Thymus (tissue), 11 donors: Measurements from ENCODE around the gene NCEH1. TPM values are rescaled to one million over a fixed set of nuclear protein-coding genes. Genes with fewer than 3 reads are reported as not detected.
"Not testable (repeated sequence)": the region's sequence is repeated elsewhere in the genome, so short reads cannot be mapped to it uniquely, and the experiment has no call there.

ENCODE experiments used
- DNase-seq, 9 donors: peaks; one replicate each; pipeline ENCODE4 v3.0.0-alpha.2; 2013; ENCODE audit warnings: low spot score in 9 of 9, low read depth in 6 of 9, missing footprints in 1 of 9
- H3K27ac ChIP-seq, 2 donors: one replicate each; pipeline ENCODE4 v1.5.1; 2013; ENCODE audit warnings: control low read depth in 1 of 2, low read depth in 1 of 2, low read length in 1 of 2, mild to moderate bottlenecking in 1 of 2, moderate library complexity in 1 of 2
- H3K27me3 ChIP-seq, 2 donors: one replicate each; pipeline ENCODE4 v1.5.1; 2013; ENCODE audit warnings: low read length in 1 of 2; ENCODE audit not compliant: control insufficient read depth in 2 of 2, insufficient read depth in 1 of 2
- H3K36me3 ChIP-seq, 2 donors: one replicate each; pipeline ENCODE4 v1.5.1; 2013; ENCODE audit warnings: low read length in 1 of 2, mild to moderate bottlenecking in 1 of 2, moderate library complexity in 1 of 2; ENCODE audit not compliant: control insufficient read depth in 2 of 2, insufficient read depth in 2 of 2
- H3K4me1 ChIP-seq, 2 donors: one replicate each; pipeline ENCODE4 v1.5.1; 2013; ENCODE audit warnings: low read length in 2 of 2; ENCODE audit not compliant: control insufficient read depth in 2 of 2, insufficient read depth in 2 of 2
- H3K4me3 ChIP-seq, 2 donors: one replicate each; pipeline ENCODE4 v1.5.1; 2013; ENCODE audit warnings: low read length in 2 of 2, control low read depth in 1 of 2, mild to moderate bottlenecking in 1 of 2
- H3K9me3 ChIP-seq, 2 donors: one replicate each; pipeline ENCODE4 v1.5.1; 2013; ENCODE audit warnings: low read length in 1 of 2, mild to moderate bottlenecking in 1 of 2; ENCODE audit not compliant: control insufficient read depth in 2 of 2, insufficient read depth in 1 of 2
- WGBS: extraction: QIAGEN DNeasy Blood & Tissue Kit; methylation state at CpG from one replicate; pipeline ENCODE4 v1.1.7; 2013; 5-methylcytosine and 5-hydroxymethylcytosine counted together
- polyA plus RNA-seq: library from polyadenylated mRNA; stranded (reverse); fragments of 200-250 nt; gene quantifications from one replicate; pipeline ENCODE4 v1.2.3, GENCODE V29; 2013
- total RNA-seq: library from RNA; stranded (reverse); fragments of 120-200 nt; gene quantifications from one replicate; pipeline ENCODE4 v1.2.4, GENCODE V29; 2013
- donor health status: healthy.

NCEH1 gene
- total and polyA plus RNA-seq, 2 donors, result 3.0 to 4.4 TPM

- H3K4me3 ChIP-seq, result peak overlapping the region; percentile 74 to 85
- 49% methylated on average over 2 of the region's 2 CpGs for WGBS
These were observed 558 bp upstream of the NCEH1 start for GRCh38 chr3:172711454-172711795.

GRCh38 chr3:172709774-172710663, 848 bp downstream of the NCEH1 start:
- peaks cover 5 to 9% of the 10 kb centered on the region in 2 donors for H3K4me1 ChIP-seq
- H3K27me3 ChIP-seq, result no peaks in the 10 kb centered on the region
- H3K9me3 ChIP-seq, result no peaks in the 10 kb centered on the region
- WGBS, result 7% methylated on average over 17 of the region's 17 CpGs
- peak overlapping the region; percentile 74 to 85 for H3K4me3 ChIP-seq
- no peak overlapping the region for H3K27ac ChIP-seq
- H3K36me3 ChIP-seq, result no peaks in the 10 kb centered on the region
- DNase-seq, result peak in 3 of 9 donors; percentile 6 to 28 (median 18)

More at GRCh38 chr3:172711454-172711795, 558 bp upstream of the NCEH1 start:
- Histone ChIP-seq H3K4me1 (peaks cover 5 to 9% of the 10 kb centered on the region in 2 donors), H3K27ac (peak overlapping the region in 1 of 2 donors; percentile 11), H3K9me3 (no peaks in the 10 kb centered on the region), H3K27me3 (no peaks in the 10 kb centered on the region), H3K36me3 (no peaks in the 10 kb centered on the region)
- no peak for DNase-seq

- Histone ChIP-seq H3K4me1 (peaks cover 5 to 9% of the 10 kb centered on the region in 2 donors), H3K27me3 (no peaks in the 10 kb centered on the region), H3K4me3 (no peak overlapping the region), H3K27ac (no peak overlapping the region), H3K9me3 (no peaks in the 10 kb centered on the region), H3K36me3 (no peaks in the 10 kb centered on the region)
- DNase-seq, result no peak
- 98% methylated on average over 2 of the region's 2 CpGs for WGBS
These were observed 1.7 kb downstream of the NCEH1 start for GRCh38 chr3:172708921-172709773.

GRCh38 chr3:172707967-172708366, 2.9 kb downstream of the NCEH1 start:
- Histone ChIP-seq H3K27ac (no peak overlapping the region), H3K4me3 (no peak overlapping the region), H3K9me3 (no peaks in the 10 kb centered on the region), H3K4me1 (peaks cover 5 to 9% of the 10 kb centered on the region in 2 donors), H3K27me3 (no peaks in the 10 kb centered on the region), H3K36me3 (no peaks in the 10 kb centered on the region)
- DNase-seq, result no peak
- WGBS, result 93% methylated on average over 1 of the region's 1 CpG

GRCh38 chr3:172707030-172707429, 3.8 kb downstream of the NCEH1 start:
- H3K27me3 ChIP-seq, result no peaks in the 10 kb centered on the region
- H3K4me3 ChIP-seq, result no peak overlapping the region
- DNase-seq, result no peak
- H3K27ac ChIP-seq, result no peak overlapping the region
- peaks cover 5 to 9% of the 10 kb centered on the region in 2 donors for H3K4me1 ChIP-seq
- 96% methylated on average over 2 of the region's 2 CpGs for WGBS
- H3K36me3 ChIP-seq, result no peaks in the 10 kb centered on the region
- H3K9me3 ChIP-seq, result no peaks in the 10 kb centered on the region

- no peaks in the 10 kb centered on the region for H3K27me3 ChIP-seq
- no peak overlapping the region for H3K27ac ChIP-seq
- no peaks in the 10 kb centered on the region for H3K9me3 ChIP-seq
- no peak for DNase-seq
- H3K4me3 ChIP-seq, result no peak overlapping the region
- H3K36me3 ChIP-seq, result no peaks in the 10 kb centered on the region
- WGBS, result 97% methylated on average over 4 of the region's 4 CpGs
- peaks cover 5% of the 10 kb centered on the region in 2 donors for H3K4me1 ChIP-seq
These were observed 5.7 kb downstream of the NCEH1 start for GRCh38 chr3:172705170-172705569.

GRCh38 chr3:172704001-172704400, 6.9 kb downstream of the NCEH1 start:
- WGBS, result 78% methylated on average over 1 of the region's 1 CpG
- H3K4me1 ChIP-seq, result no peaks in the 10 kb centered on the region
- H3K4me3 ChIP-seq, result no peak overlapping the region
- no peaks in the 10 kb centered on the region for H3K27me3 ChIP-seq
- DNase-seq, result no peak
- no peaks in the 10 kb centered on the region for H3K9me3 ChIP-seq
- no peak overlapping the region for H3K27ac ChIP-seq
- H3K36me3 ChIP-seq, result no peaks in the 10 kb centered on the region

GRCh38 chr3:172702731-172703130, 8.1 kb downstream of the NCEH1 start:
- DNase-seq, H3K9me3 ChIP-seq, H3K36me3 ChIP-seq, H3K27me3 ChIP-seq, H3K4me3 ChIP-seq, H3K4me1 ChIP-seq, H3K27ac ChIP-seq: not testable (repeated sequence)
- WGBS, result 97% methylated on average over 3 of the region's 3 CpGs

GRCh38 chr3:172702256-172702655, 8.6 kb downstream of the NCEH1 start:
- no peaks in the 10 kb centered on the region for H3K4me1 ChIP-seq
- H3K27ac ChIP-seq, result no peak overlapping the region
- no peaks in the 10 kb centered on the region for H3K9me3 ChIP-seq
- H3K36me3 ChIP-seq, result no peaks in the 10 kb centered on the region
- no peaks in the 10 kb centered on the region for H3K27me3 ChIP-seq
- WGBS, result 96% methylated on average over 3 of the region's 3 CpGs
- no peak overlapping the region for H3K4me3 ChIP-seq
- DNase-seq, result no peak
